ENCODE measurements around the gene RNU5D-1. TPM values are rescaled to one million over a fixed set of nuclear protein-coding genes. Genes with fewer than 3 reads are reported as not detected.

The RNU5D-1 gene
- total and polyA plus RNA-seq, 8 donors, result not detected

- 73% methylated on average over 1 of the region's 1 CpG for WGBS, 2 donors
- intact Hi-C loops (cut with DNase I), result no loop called here
- H3K4me3 ChIP-seq, result no peak overlapping the region
- DNase-seq (no peak), ATAC-seq (no peak), FAIRE-seq (no peak)
- no peaks in the 10 kb centered on the region for H3K9me3 ChIP-seq
- no peaks in the 10 kb centered on the region for H3K36me3 ChIP-seq
- TF ChIP-seq CTCF (IDR thresholded peaks at IDR 0.05), result no peak
- H3K27ac ChIP-seq, result no peak overlapping the region
- H3K27me3 ChIP-seq, result no peaks in the 10 kb centered on the region
- peaks cover 0 to 6% (median 0%) of the 10 kb centered on the region in 3 donors for H3K4me1 ChIP-seq
Measured at GRCh38 chr1:44717653-44718052, 13.3 kb downstream of the RNU5D-1 start.

GRCh38 chr1:44717156-44717555, 13.8 kb downstream of the RNU5D-1 start:
- WGBS, 2 donors, result 80 to 82% methylated on average over 4 of the region's 4 CpGs
- H3K27ac ChIP-seq, result no peak overlapping the region
- no peak for DNase-seq
- intact Hi-C loops (cut with DNase I), result no loop called here
- no peak overlapping the region for H3K4me3 ChIP-seq
- H3K4me1 ChIP-seq, result peaks cover 0 to 6% (median 0%) of the 10 kb centered on the region in 3 donors
- no peak for FAIRE-seq
- TF ChIP-seq CTCF (IDR thresholded peaks at IDR 0.05), result no peak
- H3K36me3 ChIP-seq, result no peaks in the 10 kb centered on the region
- H3K9me3 ChIP-seq, result no peaks in the 10 kb centered on the region
- no peak for ATAC-seq
- H3K27me3 ChIP-seq, result no peaks in the 10 kb centered on the region

- Histone ChIP-seq H3K4me3 (no peak overlapping the region), H3K9me3 (no peaks in the 10 kb centered on the region), H3K4me1 (peaks cover 0 to 6% (median 0%) of the 10 kb centered on the region in 3 donors), H3K27ac (no peak overlapping the region), H3K27me3 (no peaks in the 10 kb centered on the region), H3K36me3 (no peaks in the 10 kb centered on the region)
- 7 to 8% methylated on average over 9 of the region's 9 CpGs for WGBS, 2 donors
- intact Hi-C loops (cut with DNase I), result no loop called here
- peak; percentile 83 to 92 (median 88) for TF ChIP-seq CTCF (IDR thresholded peaks at IDR 0.05)
- FAIRE-seq, result no peak
- DNase-seq, result peak in 3 of 6 donors; percentile 50 to 82 (median 56)
- ATAC-seq, result peak; percentile 81 to 99 (median 95)
Measured at GRCh38 chr1:44714944-44715571, 15.9 kb downstream of the RNU5D-1 start.

GRCh38 chr1:44714532-44714931, 16.4 kb downstream of the RNU5D-1 start:
- FAIRE-seq, result no peak

More at GRCh38 chr1:44714532-44714931, 16.4 kb downstream of the RNU5D-1 start:
- no peak for TF ChIP-seq CTCF (IDR thresholded peaks at IDR 0.05)
- no peaks in the 10 kb centered on the region for H3K36me3 ChIP-seq
- H3K27me3 ChIP-seq, result no peaks in the 10 kb centered on the region
- no peak overlapping the region for H3K4me3 ChIP-seq
- peaks cover 0 to 6% (median 0%) of the 10 kb centered on the region in 3 donors for H3K4me1 ChIP-seq
- peak in 2 of 4 donors; percentile 22 to 32 for ATAC-seq
- no peaks in the 10 kb centered on the region for H3K9me3 ChIP-seq
- 82 to 83% methylated on average over 7 of the region's 7 CpGs for WGBS, 2 donors
- no peak for DNase-seq
- no peak overlapping the region for H3K27ac ChIP-seq
- intact Hi-C loops (cut with DNase I), result no loop called here
